GM18868 (cell line): ENCODE data around the gene TAOK2.
"Not testable (repeated sequence)": the region's sequence is repeated elsewhere in the genome, so short reads cannot be mapped to it uniquely, and the experiment has no call there.

ENCODE experiments used
- ATAC-seq: cut with Tn5 transposase; IDR thresholded peaks from one replicate; pipeline ENCODE4 v1.9.1; 2021; ENCODE audit warnings: mild to moderate bottlenecking, moderate library complexity; ENCODE audit not compliant: unreplicated experiment

The TAOK2 gene

GRCh38 chr16:30002614-30003346 is 29.1 kb downstream of the TAOK2 start:
- ATAC-seq, result no peak

DNA sequence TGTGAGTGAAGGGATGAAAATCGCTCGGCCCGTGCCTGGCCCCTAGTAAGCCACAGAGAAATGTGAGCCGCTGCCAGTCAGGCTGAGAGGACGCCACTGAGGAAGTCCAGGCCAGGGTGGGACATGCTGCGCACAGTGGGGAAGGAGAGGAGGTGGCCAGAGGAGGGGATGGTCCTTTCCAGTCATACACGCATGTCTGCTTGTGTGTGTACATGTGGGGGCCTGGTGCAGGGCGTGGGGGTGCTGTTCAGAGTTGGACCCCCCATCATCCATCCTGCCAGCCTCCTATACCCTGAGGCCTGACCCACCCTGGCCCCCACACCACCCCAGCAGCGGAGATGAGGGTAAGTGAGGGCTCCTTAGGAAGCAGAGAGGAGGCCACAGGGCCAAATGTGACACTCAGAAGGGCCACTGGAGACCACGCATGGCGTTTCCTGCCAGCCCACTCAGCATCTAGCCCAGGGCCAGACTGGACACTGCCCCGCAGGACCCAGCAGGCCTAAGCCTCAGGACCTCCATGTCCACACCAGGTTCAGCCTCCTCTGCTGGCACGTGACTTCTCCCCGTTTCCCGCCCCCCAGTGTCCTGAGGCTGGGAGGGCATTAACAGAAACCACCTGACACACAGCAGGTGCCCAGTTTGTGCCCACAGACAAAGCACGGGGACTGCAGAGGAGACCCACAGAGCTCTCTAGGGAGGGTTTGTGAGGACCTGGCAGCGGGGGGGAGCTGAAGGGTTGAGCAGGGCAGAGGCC is 30.2 kb downstream of the TAOK2 start:
- no peak for ATAC-seq

DNA sequence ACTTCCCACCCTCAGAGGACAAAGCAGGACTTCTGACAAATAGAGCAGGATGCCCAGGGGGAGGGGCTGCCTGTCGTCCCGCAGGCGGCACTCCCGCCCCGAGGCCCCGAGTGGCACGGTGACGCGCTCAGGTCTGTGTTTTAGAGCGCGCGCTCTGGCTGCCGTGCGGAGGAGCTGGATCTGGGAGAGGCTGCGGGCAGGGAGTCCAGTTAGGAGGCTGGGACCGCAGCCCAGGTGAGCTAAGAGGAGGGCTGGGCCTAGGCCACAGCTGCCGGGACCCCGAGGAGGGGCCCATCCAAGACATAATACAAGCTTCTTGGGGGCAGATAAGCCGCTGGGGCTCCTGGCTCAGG is 30.7 kb downstream of the TAOK2 start:
- ATAC-seq, result no peak

DNA sequence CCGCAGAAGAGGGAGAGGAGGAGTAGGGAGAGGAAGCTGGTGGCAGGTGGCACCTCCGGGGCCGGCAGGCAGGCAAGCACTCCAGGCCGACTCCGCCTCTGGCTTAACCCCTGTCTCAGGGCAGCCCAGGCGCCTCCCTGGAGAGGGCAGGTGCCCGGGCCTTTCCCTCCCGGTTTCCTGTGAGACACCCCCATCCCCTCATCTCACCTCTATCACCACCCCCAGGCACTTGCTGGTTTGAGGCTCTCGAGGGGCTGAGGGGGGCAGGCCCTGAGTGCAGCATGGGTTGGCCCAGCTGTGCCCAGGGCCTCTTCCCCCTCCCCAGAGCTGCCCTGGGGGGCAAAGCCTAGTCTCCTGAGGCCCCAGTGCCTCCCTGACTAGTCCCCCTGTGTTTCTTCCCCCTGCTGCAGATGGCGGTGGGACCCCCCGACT is 31.2 kb downstream of the TAOK2 start:
- no peak for ATAC-seq

DNA sequence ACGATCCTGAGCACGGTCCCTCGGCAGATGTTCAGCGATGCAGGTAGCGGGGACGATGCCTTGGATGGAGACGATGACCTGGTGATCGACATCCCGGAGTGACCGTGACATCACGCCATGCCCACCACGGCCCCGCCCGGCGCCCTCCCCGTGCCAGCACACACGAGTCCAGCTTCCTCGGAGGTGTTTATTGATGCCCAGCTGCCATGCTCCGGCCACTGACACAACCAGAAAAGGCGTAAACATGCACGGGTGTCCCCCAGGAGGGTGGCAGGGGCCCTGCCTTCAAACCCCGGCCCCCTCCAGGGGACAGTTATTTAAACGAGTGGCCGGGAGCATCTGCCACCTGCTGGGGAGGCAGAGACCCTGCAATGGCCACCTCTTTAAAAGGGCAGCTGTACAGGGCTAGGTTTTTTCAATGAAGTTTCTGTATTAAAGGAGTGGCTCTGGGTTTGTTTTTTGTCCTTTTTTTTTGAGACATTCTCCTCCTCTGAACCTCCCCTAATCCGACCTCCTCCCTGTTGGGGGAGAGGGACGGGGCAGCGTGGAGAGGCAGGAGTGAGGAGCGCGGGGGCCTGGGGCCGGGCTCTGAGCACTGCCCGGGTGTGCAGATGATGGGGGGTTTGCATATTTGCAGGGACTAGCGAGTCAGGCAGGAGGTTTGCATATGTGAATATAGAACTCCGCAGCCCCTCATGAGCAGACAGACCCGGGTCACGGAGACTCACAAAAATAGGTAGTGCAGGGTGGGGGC is 31.9 kb downstream of the TAOK2 start:
- no peak for ATAC-seq

- no peak for ATAC-seq
Measured at GRCh38 chr16:30006095-30006473, 32.4 kb downstream of the TAOK2 start.

- ATAC-seq, result no peak
Measured at GRCh38 chr16:30006659-30007377, 33.1 kb downstream of the TAOK2 start.

DNA sequence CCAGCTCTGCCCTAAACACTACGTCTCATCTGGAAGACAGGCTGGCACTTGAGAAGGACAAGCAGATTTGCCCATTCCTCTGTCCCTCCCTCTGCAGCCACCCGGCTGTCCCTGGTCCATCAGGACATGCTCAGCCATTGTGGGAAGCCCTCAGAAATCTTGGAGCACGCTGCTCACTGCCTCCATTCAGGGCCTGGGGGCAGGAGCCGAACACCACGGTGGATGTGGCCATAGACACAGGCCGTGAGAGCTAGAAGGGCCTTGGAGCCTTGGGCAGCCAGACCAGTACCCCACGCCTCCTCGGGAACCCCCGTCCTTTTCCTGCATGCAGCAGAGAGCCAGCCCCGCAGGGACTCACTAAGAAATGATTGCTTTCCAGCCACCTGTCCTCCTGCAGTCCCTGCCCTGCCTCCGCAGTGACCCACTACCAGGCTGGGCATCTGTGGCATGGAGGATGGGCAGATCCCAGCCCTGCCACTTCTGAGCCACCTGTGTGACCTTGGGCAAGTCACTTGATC is 33.8 kb downstream of the TAOK2 start:
- no peak for ATAC-seq

- no peak for ATAC-seq
Measured at GRCh38 chr16:30009085-30009862, 35.6 kb downstream of the TAOK2 start.

GRCh38 chr16:30009990-30010843 is 36.5 kb downstream of the TAOK2 start:
- ATAC-seq, result no peak

GRCh38 chr16:30010844-30011713 is 37.4 kb downstream of the TAOK2 start, which contains the start of gene DOC2A:
Gene DOC2A, minus strand, starts transcription at chr16:30011027. Its CDS starts 805 bp downstream, at chr16:30010222.
- no peak for ATAC-seq

DNA sequence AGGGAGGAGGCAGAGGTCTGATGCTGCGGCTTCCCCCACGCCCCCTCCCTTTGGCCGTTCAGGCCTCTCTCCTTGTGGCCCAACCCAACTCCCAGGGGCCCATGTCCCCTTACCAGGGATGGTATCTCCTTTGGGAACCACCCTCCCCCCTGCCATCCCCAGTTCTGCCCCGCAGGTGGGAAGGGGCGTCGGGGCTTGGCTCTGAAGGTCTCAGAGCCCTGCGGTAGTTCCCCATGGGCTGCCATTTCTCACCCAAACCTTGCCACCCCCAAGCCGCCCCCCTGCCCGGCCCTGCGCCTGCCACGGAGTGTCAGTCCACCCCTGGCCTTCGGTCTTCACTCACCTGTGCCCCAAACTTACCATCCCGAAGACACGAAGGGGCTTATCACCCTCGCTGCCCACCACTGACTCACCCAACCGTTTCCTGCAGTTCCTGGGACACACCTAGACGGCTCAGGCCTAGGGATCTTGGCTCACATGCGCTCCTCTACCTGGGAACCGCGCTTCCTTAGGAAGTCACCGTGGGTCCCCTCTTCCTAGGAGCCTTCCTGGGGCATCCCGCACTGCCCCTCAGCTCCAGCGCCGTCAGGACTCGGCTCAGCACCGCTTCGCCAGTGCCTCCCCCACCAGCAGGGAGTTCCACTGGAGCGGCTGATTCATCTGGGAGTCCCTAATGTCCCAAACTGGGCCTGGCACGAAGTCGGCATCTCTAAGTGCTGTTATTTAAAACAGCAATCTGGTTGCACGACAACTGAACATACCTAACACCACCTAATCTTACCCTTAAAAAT is 38.2 kb downstream of the TAOK2 start:
- ATAC-seq, result no peak

- ATAC-seq, result not testable (repeated sequence)
Measured at GRCh38 chr16:30012598-30012997, 38.9 kb downstream of the TAOK2 start.

DNA sequence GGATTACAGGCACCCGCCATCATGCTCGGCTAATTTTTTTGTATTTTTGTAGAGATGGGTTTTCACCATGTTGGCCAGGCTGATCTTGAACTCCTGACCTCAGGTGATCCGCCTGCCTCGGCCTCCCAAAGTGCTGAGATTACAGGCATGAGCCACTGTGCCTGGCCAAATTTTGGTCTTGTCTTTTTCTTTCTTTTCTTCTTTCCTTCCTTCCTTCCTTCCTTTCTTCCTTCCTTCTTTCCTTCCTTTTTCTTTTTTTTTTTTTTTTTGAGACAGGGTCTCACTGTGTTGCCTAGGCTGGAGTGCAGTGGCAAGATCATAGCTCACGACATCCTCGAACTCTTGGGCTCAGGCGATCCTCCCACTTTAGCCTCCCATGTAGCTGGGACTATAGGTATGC is 41.8 kb downstream of the TAOK2 start:
- ATAC-seq, result not testable (repeated sequence)

DNA sequence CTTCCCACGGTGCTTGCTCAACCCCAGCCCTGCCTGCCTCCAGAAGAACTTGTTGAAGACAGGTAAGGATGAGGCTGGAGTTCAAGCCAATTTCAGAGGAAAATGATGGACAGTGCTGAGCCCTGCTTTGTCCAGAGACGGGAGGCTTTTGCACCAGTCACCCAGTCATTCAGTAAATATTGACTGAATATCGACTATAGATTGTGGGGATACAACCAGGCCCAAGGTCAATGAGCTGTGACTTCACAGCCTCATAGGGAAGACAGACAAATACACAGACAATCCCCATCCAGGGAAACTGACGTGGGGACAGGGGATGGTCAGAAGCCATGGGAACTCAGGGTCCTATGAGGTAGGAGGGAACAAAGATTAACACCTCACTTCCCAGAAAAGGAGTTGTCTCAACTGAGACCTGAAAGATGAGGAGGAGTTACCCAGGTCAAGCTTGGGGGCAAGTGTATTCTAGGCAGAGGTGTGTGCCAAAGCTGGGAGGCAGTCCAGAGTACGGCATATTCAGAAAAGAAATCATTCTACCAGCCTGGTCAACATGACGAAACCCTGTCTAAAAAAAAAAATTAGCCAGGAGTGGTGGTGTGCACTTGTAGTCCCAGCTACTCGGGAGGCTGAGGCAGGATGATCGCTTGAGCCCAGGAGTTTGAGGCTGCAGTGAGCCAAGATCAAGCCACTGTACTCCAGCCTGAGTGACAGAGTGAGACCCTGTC is 43.0 kb downstream of the TAOK2 start:
- ATAC-seq, result no peak

- ATAC-seq, result no peak
Measured at GRCh38 chr16:30017277-30017656, 43.6 kb downstream of the TAOK2 start.

DNA sequence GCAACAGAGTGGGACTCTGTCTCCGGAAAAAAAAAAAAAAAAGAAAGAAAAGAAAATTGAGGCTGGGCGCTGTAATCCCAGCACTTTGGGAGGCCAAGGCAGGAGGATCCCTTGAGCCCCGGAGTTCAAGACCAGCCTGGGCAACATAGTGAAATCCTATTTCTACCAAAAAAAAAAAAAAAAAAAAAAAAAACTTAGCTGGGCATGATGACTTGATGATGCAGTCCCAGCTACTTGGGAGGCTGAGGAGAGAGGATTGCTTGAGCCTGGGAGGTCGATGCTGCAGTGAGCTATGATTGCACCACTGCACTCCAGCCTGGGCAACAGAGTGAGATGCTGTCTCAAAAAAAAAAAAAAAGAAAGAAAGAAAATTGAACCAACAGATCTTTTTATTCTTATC is 44.3 kb downstream of the TAOK2 start:
- not testable (repeated sequence) for ATAC-seq
